ENCODE measurements around the gene CDR2. TPM values are rescaled to one million over a fixed set of nuclear protein-coding genes. Genes with fewer than 3 reads are reported as not detected.

CDR2 gene
- total and polyA plus RNA-seq, 2 experiments from 2014 or later: 26.7 to 30.9 TPM

DNA sequence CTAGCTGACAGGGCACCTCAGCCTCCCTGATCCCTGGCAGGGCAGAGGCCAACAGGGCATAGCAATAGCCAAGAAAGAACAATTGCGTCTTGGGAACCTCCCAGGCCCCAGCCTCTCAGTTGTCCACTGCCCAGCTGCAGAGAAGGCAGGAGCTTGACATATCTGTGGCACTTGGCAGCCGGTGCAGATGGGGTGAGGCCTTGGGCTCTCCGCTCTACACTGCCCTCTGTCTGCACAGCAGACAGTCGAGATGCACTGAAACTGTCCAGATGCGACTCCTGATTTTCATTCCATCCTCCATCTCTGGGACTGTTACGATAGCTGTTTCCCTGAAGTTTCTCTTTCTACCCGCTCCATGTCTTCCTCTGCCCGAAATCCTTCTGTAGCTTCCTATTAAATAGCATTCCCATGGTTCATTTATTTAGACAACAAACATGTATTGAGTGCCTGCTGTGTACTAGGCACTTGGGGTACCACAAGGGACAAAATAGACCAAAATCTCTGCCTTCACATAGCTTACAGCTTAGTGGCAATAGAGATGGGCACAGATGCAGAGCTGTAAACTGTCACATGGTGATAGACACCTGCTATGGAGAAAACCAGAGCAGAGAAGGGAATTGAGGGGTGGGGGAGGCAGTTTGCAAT lies 73.9 kb downstream of the CDR2 start:
- H3K27ac ChIP-seq: no peak overlapping the region
- WGBS (ENCODE audit: low lambda C conversion rate, missing lambda C conversion rate): 61% methylated on average over 8 of the region's 8 CpGs
- peak; percentile 70 for DNase-seq (ENCODE audit: low spot score)
- H3K9me3 ChIP-seq (ENCODE audit: low read depth): no peaks in the 10 kb centered on the region
- H3K4me1 ChIP-seq (ENCODE audit: insufficient read depth): no peaks in the 10 kb centered on the region
- H3K36me3 ChIP-seq (replicated peaks; ENCODE audit: insufficient read depth, low read depth): no peaks in the 10 kb centered on the region
- H3K9me2 ChIP-seq (replicated peaks; ENCODE audit: insufficient read depth): no peaks in the 10 kb centered on the region
- no peaks in the 10 kb centered on the region for H3K27me3 ChIP-seq
- H2AFZ ChIP-seq: no peak overlapping the region
- H3K4me2 ChIP-seq: peak overlapping the region; percentile 42
- peaks cover 55% of the 10 kb centered on the region for H3K79me2 ChIP-seq
- H4K20me1 ChIP-seq (ENCODE audit: insufficient read depth, poor library complexity, severe bottlenecking): peaks cover 29% of the 10 kb centered on the region
- TF ChIP-seq EZH2phosphoT487 (IDR thresholded peaks at IDR 0.05; ENCODE audit: low read depth, severe bottlenecking, unreplicated experiment): no peak
- TF ChIP-seq, protein P1, sequence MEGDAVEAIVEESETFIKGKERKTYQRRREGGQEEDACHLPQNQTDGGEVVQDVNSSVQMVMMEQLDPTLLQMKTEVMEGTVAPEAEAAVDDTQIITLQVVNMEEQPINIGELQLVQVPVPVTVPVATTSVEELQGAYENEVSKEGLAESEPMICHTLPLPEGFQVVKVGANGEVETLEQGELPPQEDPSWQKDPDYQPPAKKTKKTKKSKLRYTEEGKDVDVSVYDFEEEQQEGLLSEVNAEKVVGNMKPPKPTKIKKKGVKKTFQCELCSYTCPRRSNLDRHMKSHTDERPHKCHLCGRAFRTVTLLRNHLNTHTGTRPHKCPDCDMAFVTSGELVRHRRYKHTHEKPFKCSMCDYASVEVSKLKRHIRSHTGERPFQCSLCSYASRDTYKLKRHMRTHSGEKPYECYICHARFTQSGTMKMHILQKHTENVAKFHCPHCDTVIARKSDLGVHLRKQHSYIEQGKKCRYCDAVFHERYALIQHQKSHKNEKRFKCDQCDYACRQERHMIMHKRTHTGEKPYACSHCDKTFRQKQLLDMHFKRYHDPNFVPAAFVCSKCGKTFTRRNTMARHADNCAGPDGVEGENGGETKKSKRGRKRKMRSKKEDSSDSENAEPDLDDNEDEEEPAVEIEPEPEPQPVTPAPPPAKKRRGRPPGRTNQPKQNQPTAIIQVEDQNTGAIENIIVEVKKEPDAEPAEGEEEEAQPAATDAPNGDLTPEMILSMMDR (IDR thresholded peaks at IDR 0.05; ENCODE audit: poor library complexity): peak; percentile 44
- H3K4me3 ChIP-seq: no peak overlapping the region

DNA sequence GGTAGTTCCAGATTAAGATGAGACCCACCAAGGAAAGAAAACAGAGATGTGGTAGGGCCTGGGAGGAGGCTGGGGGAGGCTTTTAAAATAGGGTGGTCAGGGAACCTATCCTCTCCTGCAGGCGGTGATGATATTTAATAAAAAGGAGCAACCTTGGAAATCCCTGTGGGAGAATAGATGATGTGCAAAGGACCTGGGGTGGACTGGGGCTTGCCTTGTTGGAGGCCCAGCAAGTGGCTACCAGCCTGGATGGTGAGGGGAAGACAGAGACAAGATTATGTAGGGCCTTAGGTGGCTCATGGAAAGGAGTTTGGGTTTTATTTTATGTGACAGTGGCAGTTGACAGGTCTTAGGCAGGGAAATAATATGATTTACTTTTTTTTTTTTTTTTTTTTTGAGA lies 75.4 kb downstream of the CDR2 start:
- Histone ChIP-seq H3K79me2 (peaks cover 48% of the 10 kb centered on the region), H3K27ac (peak overlapping the region; percentile 96), H3K9me2 (replicated peaks; ENCODE audit: insufficient read depth) (no peaks in the 10 kb centered on the region), H3K4me2 (peak overlapping the region; percentile 82), H3K36me3 (replicated peaks; ENCODE audit: insufficient read depth, low read depth) (no peaks in the 10 kb centered on the region), H3K4me3 (no peak overlapping the region), H4K20me1 (ENCODE audit: insufficient read depth, poor library complexity, severe bottlenecking) (peaks cover 24% of the 10 kb centered on the region), H3K27me3 (no peaks in the 10 kb centered on the region), H3K4me1 (ENCODE audit: insufficient read depth) (no peaks in the 10 kb centered on the region), H3K9me3 (ENCODE audit: low read depth) (no peaks in the 10 kb centered on the region), H2AFZ (no peak overlapping the region)
- WGBS (ENCODE audit: low lambda C conversion rate, missing lambda C conversion rate): 100% methylated on average over 1 of the region's 1 CpG
- TF ChIP-seq, protein P1 (IDR thresholded peaks at IDR 0.05; ENCODE audit: poor library complexity): no peak
- TF ChIP-seq EZH2phosphoT487 (IDR thresholded peaks at IDR 0.05; ENCODE audit: low read depth, severe bottlenecking, unreplicated experiment): no peak
- TF ChIP-seq EZH2 (IDR thresholded peaks at IDR 0.05; ENCODE audit: borderline replicate concordance): no peak
- DNase-seq (ENCODE audit: low spot score): no peak

- Histone ChIP-seq H3K4me2 (peak overlapping the region; percentile 82), H3K9me3 (ENCODE audit: low read depth) (no peaks in the 10 kb centered on the region), H3K79me2 (peaks cover 45% of the 10 kb centered on the region), H3K27ac (peak overlapping the region; percentile 96), H3K36me3 (replicated peaks; ENCODE audit: insufficient read depth, low read depth) (no peaks in the 10 kb centered on the region), H3K4me1 (ENCODE audit: insufficient read depth) (no peaks in the 10 kb centered on the region), H4K20me1 (ENCODE audit: insufficient read depth, poor library complexity, severe bottlenecking) (peaks cover 22% of the 10 kb centered on the region), H2AFZ (peak overlapping the region; percentile 55), H3K27me3 (no peaks in the 10 kb centered on the region), H3K4me3 (peak overlapping the region; percentile 67), H3K9me2 (replicated peaks; ENCODE audit: insufficient read depth) (no peaks in the 10 kb centered on the region)
- no peak for TF ChIP-seq EZH2 (IDR thresholded peaks at IDR 0.05; ENCODE audit: borderline replicate concordance)
- TF ChIP-seq, protein P1 (IDR thresholded peaks at IDR 0.05; ENCODE audit: poor library complexity): no peak
- peak; percentile 82 for DNase-seq (ENCODE audit: low spot score)
- 3% methylated on average over 39 of the region's 39 CpGs for WGBS (ENCODE audit: low lambda C conversion rate, missing lambda C conversion rate)
These were observed 76.3 kb downstream of the CDR2 start for GRCh38 chr16:22297871-22298733.
